ENCODE data around the gene THAP5. TPM values are rescaled to one million over a fixed set of nuclear protein-coding genes. Genes with fewer than 3 reads are reported as not detected.

Gene THAP5
- total RNA-seq, 1 donor from 2014 or later = 26.3 TPM

DNA sequence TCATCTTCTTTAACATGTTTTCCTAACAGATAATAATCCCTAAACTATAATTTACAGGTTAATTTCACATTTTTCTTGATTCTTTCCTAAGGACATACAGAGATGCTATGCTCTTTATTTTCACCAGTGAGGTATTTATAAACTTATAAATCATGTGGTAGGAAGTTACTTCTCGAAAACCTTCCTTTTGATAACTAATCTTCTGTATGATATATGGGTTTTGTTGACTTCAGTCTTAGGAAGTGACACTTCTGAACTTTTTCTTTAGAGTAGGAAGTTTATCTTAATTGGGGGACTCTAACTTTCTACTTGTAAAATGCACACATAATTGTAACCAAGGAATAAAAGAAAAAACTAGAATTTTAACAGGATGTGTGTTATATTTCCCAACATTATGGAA lies 33.8 kb downstream of the THAP5 start:
- H3K27me3 ChIP-seq (ENCODE audit: control insufficient read depth, insufficient read depth, low read length) = no peaks in the 10 kb centered on the region
- DNase-seq (ENCODE audit: low read depth) = no peak
- H3K36me3 ChIP-seq (ENCODE audit: control insufficient read depth, insufficient read depth, low read length) = no peaks in the 10 kb centered on the region
- no peak overlapping the region for H3K4me3 ChIP-seq (ENCODE audit: low read depth, low read length)
- TF ChIP-seq, protein P1, sequence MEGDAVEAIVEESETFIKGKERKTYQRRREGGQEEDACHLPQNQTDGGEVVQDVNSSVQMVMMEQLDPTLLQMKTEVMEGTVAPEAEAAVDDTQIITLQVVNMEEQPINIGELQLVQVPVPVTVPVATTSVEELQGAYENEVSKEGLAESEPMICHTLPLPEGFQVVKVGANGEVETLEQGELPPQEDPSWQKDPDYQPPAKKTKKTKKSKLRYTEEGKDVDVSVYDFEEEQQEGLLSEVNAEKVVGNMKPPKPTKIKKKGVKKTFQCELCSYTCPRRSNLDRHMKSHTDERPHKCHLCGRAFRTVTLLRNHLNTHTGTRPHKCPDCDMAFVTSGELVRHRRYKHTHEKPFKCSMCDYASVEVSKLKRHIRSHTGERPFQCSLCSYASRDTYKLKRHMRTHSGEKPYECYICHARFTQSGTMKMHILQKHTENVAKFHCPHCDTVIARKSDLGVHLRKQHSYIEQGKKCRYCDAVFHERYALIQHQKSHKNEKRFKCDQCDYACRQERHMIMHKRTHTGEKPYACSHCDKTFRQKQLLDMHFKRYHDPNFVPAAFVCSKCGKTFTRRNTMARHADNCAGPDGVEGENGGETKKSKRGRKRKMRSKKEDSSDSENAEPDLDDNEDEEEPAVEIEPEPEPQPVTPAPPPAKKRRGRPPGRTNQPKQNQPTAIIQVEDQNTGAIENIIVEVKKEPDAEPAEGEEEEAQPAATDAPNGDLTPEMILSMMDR (IDR thresholded peaks at IDR 0.05; ENCODE audit: insufficient read depth, low read length, poor library complexity, severe bottlenecking) = no peak

- H3K36me3 ChIP-seq (ENCODE audit: control insufficient read depth, insufficient read depth, low read length) = no peaks in the 10 kb centered on the region
- H3K27me3 ChIP-seq (ENCODE audit: control insufficient read depth, insufficient read depth, low read length) = no peaks in the 10 kb centered on the region
- DNase-seq (ENCODE audit: low read depth) = no peak
- H3K4me3 ChIP-seq (ENCODE audit: low read depth, low read length) = no peak overlapping the region
- TF ChIP-seq, protein P1 (IDR thresholded peaks at IDR 0.05; ENCODE audit: insufficient read depth, low read length, poor library complexity, severe bottlenecking) = no peak
Measured at GRCh38 chr7:108535257-108535656, 34.2 kb downstream of the THAP5 start.

GRCh38 chr7:108533712-108534111 lies 35.8 kb downstream of the THAP5 start:
- DNase-seq (ENCODE audit: low read depth) = no peak
- TF ChIP-seq, protein P1 (IDR thresholded peaks at IDR 0.05; ENCODE audit: insufficient read depth, low read length, poor library complexity, severe bottlenecking) = no peak
- no peaks in the 10 kb centered on the region for H3K36me3 ChIP-seq (ENCODE audit: control insufficient read depth, insufficient read depth, low read length)
- H3K27me3 ChIP-seq (ENCODE audit: control insufficient read depth, insufficient read depth, low read length) = no peaks in the 10 kb centered on the region
- H3K4me3 ChIP-seq (ENCODE audit: low read depth, low read length) = no peak overlapping the region

GRCh38 chr7:108529341-108529740 lies 40.2 kb downstream of the THAP5 start:
- DNase-seq (ENCODE audit: low read depth) = no peak
- H3K36me3 ChIP-seq (ENCODE audit: control insufficient read depth, insufficient read depth, low read length) = no peaks in the 10 kb centered on the region
- H3K4me3 ChIP-seq (ENCODE audit: low read depth, low read length) = no peak overlapping the region
- TF ChIP-seq, protein P1 (IDR thresholded peaks at IDR 0.05; ENCODE audit: insufficient read depth, low read length, poor library complexity, severe bottlenecking) = no peak
- H3K27me3 ChIP-seq (ENCODE audit: control insufficient read depth, insufficient read depth, low read length) = no peaks in the 10 kb centered on the region

GRCh38 chr7:108528183-108528712 lies 41.3 kb downstream of the THAP5 start:
- TF ChIP-seq, protein P1 (IDR thresholded peaks at IDR 0.05; ENCODE audit: insufficient read depth, low read length, poor library complexity, severe bottlenecking) = no peak
- Histone ChIP-seq H3K27me3 (ENCODE audit: control insufficient read depth, insufficient read depth, low read length) (no peaks in the 10 kb centered on the region), H3K4me3 (ENCODE audit: low read depth, low read length) (no peak overlapping the region), H3K36me3 (ENCODE audit: control insufficient read depth, insufficient read depth, low read length) (no peaks in the 10 kb centered on the region)
- peak; percentile 18 for DNase-seq (ENCODE audit: low read depth)

DNA sequence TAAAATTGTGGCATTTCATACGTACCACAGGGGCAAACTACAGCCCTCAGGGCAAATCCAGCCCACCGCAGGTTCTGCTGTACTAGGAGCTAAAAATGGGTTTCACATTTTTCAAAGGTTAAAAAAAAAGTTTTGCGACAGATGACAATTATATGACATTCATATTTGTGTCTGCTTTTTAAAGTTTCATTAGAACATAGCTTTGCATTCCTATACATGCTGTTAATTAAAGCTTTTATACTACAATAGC lies 42.8 kb downstream of the THAP5 start:
- Histone ChIP-seq H3K36me3 (ENCODE audit: control insufficient read depth, insufficient read depth, low read length) (no peaks in the 10 kb centered on the region), H3K27me3 (ENCODE audit: control insufficient read depth, insufficient read depth, low read length) (no peaks in the 10 kb centered on the region), H3K4me3 (ENCODE audit: low read depth, low read length) (peak overlapping the region; percentile 59)
- TF ChIP-seq, protein P1 (IDR thresholded peaks at IDR 0.05; ENCODE audit: insufficient read depth, low read length, poor library complexity, severe bottlenecking) = no peak
- DNase-seq (ENCODE audit: low read depth) = no peak

Measured in kidney epithelial cell (primary cell).